GM12872 (cell line): ENCODE data around the gene INTS3.

Experiments
- TF ChIP-seq, protein P1 (sequence below): IDR thresholded peaks from 3 replicates; pipeline ENCODE4 v1.5.1; 2011; ENCODE audit warnings: low read depth, mild to moderate bottlenecking, low read length, moderate library complexity; ENCODE audit not compliant: insufficient read depth

INTS3 gene

DNA sequence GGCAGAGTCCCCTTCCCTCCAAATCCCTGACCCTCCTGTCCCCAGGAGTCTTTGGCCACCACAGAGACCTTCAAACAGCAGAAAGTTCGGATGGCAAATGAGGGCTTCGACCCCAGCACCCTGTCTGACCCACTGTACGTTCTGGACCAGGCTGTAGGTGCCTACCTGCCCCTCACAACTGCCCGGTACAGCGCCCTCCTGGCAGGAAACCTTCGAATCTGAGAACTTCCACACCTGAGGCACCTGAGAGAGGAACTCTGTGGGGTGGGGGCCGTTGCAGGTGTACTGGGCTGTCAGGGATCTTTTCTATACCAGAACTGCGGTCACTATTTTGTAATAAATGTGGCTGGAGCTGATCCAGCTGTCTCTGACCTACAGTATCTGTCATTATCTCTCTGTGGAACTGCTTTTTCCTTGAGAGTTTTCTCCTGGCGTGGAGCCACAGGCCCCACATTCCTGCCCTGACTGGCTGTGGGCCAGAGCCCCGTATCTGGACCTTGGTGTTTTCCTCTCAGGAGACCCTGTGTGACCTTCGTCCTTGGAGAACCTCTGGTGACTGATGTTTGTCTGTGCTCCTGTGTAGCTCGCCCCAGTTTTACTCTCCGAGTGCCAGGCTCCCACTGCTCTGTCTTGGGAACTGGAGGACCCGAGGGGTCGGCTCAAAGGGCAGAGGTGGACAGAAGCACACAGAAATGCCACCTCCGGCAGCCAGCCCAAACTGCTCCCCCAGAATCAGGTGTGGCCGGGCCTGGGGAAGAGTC is 52.1 kb downstream of the INTS3 start:
- TF ChIP-seq, protein P1, sequence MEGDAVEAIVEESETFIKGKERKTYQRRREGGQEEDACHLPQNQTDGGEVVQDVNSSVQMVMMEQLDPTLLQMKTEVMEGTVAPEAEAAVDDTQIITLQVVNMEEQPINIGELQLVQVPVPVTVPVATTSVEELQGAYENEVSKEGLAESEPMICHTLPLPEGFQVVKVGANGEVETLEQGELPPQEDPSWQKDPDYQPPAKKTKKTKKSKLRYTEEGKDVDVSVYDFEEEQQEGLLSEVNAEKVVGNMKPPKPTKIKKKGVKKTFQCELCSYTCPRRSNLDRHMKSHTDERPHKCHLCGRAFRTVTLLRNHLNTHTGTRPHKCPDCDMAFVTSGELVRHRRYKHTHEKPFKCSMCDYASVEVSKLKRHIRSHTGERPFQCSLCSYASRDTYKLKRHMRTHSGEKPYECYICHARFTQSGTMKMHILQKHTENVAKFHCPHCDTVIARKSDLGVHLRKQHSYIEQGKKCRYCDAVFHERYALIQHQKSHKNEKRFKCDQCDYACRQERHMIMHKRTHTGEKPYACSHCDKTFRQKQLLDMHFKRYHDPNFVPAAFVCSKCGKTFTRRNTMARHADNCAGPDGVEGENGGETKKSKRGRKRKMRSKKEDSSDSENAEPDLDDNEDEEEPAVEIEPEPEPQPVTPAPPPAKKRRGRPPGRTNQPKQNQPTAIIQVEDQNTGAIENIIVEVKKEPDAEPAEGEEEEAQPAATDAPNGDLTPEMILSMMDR: no peak

DNA sequence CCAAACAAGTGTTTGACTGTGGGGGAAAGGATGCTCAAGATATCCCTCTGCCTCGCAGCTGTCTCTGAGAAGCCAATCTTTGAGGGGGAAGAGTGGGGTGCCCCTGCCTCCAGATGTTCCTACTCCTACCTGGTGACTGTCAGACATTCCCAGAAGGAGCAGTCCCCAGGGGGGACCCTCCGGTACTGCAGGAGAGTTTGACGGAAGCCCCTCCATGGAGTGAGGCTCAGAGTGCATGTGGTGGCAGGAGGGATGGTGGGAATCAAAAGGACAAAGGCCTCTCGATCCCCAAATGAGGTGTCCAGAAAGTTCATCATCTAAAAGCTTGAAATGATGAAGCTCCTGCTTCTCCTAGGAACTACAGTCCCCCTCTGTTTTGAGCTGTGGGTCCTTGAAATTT is 52.7 kb downstream of the INTS3 start:
- TF ChIP-seq, protein P1: no peak

DNA sequence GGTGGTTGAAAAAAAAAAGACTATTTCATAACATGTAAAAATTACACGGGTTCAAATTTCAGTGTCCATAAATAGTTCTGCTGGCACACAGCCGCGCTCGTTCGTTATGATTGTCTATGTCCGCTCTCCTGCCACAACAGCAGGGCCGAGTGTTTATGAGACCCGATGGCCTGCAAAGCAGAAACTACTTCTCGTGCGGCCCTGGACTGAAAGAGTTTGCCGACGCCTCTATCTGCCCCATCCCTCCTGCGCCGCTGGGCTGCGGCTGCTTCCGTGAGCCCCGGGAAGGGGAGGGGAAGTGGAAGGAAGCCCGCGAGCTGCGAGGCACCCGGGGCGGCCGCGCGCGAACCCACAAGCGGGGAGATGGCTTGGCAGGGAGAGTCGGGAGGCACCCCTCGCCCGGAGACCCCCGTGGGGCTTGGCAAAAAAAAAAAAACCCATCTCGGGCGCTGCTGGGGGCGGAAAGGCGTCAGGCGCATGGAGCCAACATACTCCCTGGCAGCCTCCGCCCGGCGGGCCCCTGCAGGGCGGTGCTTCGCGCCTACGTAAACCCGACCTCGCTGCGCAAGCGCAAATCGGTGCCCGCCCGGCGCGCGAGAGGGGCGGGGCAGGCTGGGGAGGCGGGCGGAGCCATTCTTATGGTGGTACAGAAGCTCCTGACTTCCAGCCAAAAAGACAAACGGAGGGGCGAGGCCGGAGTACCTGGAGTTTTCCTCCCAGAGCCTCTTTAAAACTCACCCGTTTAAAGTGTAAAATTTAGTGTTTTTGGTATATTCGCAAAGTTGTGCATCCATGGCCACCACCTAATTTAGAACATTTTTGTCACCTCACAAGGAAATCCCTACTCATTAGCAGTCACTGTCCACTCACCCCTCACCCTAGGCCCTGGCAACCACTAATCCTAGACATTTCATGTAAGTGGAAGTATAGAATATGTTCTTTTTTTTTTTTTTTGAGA is 55.7 kb downstream of the INTS3 start:
- TF ChIP-seq, protein P1: no peak

GRCh38 chr1:153786038-153786790 is 58.4 kb downstream of the INTS3 start:
- TF ChIP-seq, protein P1: no peak

- TF ChIP-seq, protein P1: no peak
Measured at GRCh38 chr1:153789478-153790034, 61.7 kb downstream of the INTS3 start.

DNA sequence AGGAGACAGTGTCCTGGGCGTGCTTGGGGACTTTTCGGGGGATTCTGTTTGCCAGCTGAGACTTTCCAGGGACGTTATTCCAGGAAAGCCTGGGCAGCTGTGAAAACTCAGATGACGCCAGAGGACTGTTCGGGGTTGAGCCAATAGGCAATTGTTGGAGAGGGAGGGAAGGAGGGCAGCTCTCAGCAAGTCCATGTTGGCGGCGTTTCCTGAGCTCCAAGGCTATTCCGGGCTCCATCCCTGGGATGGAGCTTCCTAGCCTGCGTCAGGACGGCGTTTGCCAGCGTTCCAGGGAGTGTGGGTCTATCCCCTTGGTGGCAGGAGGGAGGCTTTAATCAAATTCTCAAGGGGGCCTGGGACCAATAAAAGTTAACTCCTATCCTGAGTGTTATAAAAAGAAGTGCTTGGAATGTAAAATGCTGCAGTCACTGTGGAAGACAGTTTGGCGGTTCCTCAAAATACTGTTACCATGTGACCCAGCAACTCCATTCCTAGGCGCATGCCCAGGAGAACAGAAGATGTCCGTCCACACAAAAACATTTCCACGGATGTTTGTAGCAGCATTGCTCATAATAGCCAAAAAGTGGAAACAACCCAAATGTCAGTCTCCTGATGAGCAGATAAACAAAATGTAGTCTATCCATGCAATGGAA is 62.6 kb downstream of the INTS3 start:
- TF ChIP-seq, protein P1: no peak
